Measurements from ENCODE around the gene NSG1.

DNA sequence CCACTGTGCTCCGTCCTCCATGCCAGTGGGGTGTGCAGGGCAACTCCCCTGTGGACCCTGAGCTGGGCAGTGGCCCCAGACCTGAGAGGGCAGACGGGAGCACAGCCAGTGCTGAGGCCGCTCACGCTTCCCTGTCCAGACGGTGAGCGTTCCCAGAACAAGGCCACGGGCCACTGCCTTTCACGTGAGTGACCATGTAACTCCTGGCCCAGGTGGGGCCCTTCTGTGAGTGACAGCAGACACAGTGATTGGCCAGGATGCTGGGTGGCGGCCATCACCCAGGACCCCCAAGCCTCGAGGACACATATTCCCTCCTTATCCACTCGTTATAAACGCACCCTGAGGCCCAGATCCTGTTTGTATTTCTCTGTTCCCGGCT, 10.5 kb downstream of the NSG1 start:
- TF ChIP-seq EZH2 (IDR thresholded peaks at IDR 0.05) = no peak
- TF ChIP-seq POLR2AphosphoS5 (IDR thresholded peaks at IDR 0.05; ENCODE audit: borderline replicate concordance, low read depth, low read length) = no peak

Measured in SK-N-MC (cell line).